Trophoblast cell (in vitro differentiated cells and primary cell): ENCODE measurements around the gene DRC7.

ENCODE experiments used
- DNase-seq, 2 donors: peaks; one replicate each; pipeline ENCODE4 v3.0.0-alpha.2; 2016
- H2AFZ ChIP-seq: 2 replicates; pipeline ENCODE4 v1.6.1; 2013; ENCODE audit warnings: low read length, moderate library complexity, mild to moderate bottlenecking; ENCODE audit not compliant: insufficient read depth, poor library complexity
- H2AK5ac ChIP-seq: 2 replicates; pipeline ENCODE4 v1.6.1; 2013; ENCODE audit warnings: mild to moderate bottlenecking, low read length
- H2BK120ac ChIP-seq: 2 replicates; pipeline ENCODE4 v1.6.1; 2013; ENCODE audit warnings: low read length, mild to moderate bottlenecking, moderate library complexity; ENCODE audit not compliant: insufficient read depth, poor library complexity
- H2BK12ac ChIP-seq: 2 replicates; pipeline ENCODE4 v1.6.1; 2013; ENCODE audit warnings: mild to moderate bottlenecking, low read length, moderate library complexity
- H2BK5ac ChIP-seq: 2 replicates; pipeline ENCODE4 v1.6.1; 2013; ENCODE audit warnings: low read length, low read depth, moderate library complexity, mild to moderate bottlenecking; ENCODE audit not compliant: poor library complexity
- H3K14ac ChIP-seq: 2 replicates; pipeline ENCODE4 v1.6.1; 2013; ENCODE audit warnings: mild to moderate bottlenecking, low read length
- H3K18ac ChIP-seq: 2 replicates; pipeline ENCODE4 v1.6.1; 2013; ENCODE audit warnings: mild to moderate bottlenecking, low read length
- H3K23ac ChIP-seq: 2 replicates; pipeline ENCODE4 v1.6.1; 2013; ENCODE audit warnings: low read length
- H3K27ac ChIP-seq: 2 replicates; pipeline ENCODE4 v1.5.1; 2013; ENCODE audit warnings: low read depth, mild to moderate bottlenecking, inconsistent platforms, low read length, moderate library complexity
- H3K27me3 ChIP-seq: 2 replicates; pipeline ENCODE4 v1.6.1; 2013; ENCODE audit warnings: inconsistent platforms, mild to moderate bottlenecking, low read length, moderate library complexity; ENCODE audit not compliant: insufficient read depth
- H3K36me3 ChIP-seq, 2 experiments: 1 replicate in 1 of 2; 2 replicates in 1 of 2; pipeline ENCODE4 v1.6.1; 2013; ENCODE audit warnings: low read length in 2 of 2, mild to moderate bottlenecking in 2 of 2, moderate library complexity in 1 of 2; ENCODE audit not compliant: insufficient read depth in 2 of 2, control insufficient read depth in 1 of 2
- H3K4ac ChIP-seq: 2 replicates; pipeline ENCODE4 v1.6.1; 2013; ENCODE audit warnings: low read depth, mild to moderate bottlenecking, low read length, moderate library complexity
- H3K4me1 ChIP-seq, 2 experiments: 1 replicate in 1 of 2; 2 replicates in 1 of 2; pipeline ENCODE4 v1.6.1; 2013; ENCODE audit warnings: low read length in 2 of 2, mild to moderate bottlenecking in 2 of 2, moderate library complexity in 1 of 2; ENCODE audit not compliant: insufficient read depth in 2 of 2, control insufficient read depth in 1 of 2
- H3K4me2 ChIP-seq: 2 replicates; pipeline ENCODE4 v1.6.1; 2013; ENCODE audit warnings: inconsistent platforms, mild to moderate bottlenecking, low read length, moderate library complexity
- H3K4me3 ChIP-seq: 2 replicates; pipeline ENCODE4 v1.5.1; 2013; ENCODE audit warnings: mild to moderate bottlenecking, low read depth, low read length, inconsistent platforms
- H3K79me1 ChIP-seq: one replicate; pipeline ENCODE4 v1.6.1; 2013; ENCODE audit warnings: low read length
- H3K79me2 ChIP-seq: 2 replicates; pipeline ENCODE4 v1.6.1; 2013; ENCODE audit warnings: low read length, mild to moderate bottlenecking; ENCODE audit not compliant: control insufficient read depth, insufficient read depth, poor library complexity
- H3K9ac ChIP-seq: 2 replicates; pipeline ENCODE4 v1.6.1; 2013; ENCODE audit warnings: mild to moderate bottlenecking, low read length
- H3K9me3 ChIP-seq: 2 replicates; pipeline ENCODE4 v1.6.1; 2013; ENCODE audit warnings: low read depth, mild to moderate bottlenecking, control low read depth, inconsistent platforms, low read length; ENCODE audit not compliant: insufficient read depth
- H4K12ac ChIP-seq: 2 replicates; pipeline ENCODE4 v1.6.1; 2013; ENCODE audit warnings: low read depth, mild to moderate bottlenecking, low read length, moderate library complexity
- H4K8ac ChIP-seq: 2 replicates; pipeline ENCODE4 v1.6.1; 2013; ENCODE audit warnings: low read depth, mild to moderate bottlenecking, low read length, moderate library complexity
- H4K91ac ChIP-seq: one replicate; pipeline ENCODE4 v1.6.1; 2013; ENCODE audit warnings: low read depth, mild to moderate bottlenecking, low read length, moderate library complexity
- WGBS: extraction: QIAGEN DNeasy Blood & Tissue Kit; methylation state at CpG from one replicate; pipeline ENCODE4 v1.1.7; 2013; ENCODE audit warnings: missing lambda C conversion rate; ENCODE audit not compliant: insufficient read length, insufficient coverage; ENCODE audit errors: extremely low coverage; 5-methylcytosine and 5-hydroxymethylcytosine counted together

DRC7 gene

DNA sequence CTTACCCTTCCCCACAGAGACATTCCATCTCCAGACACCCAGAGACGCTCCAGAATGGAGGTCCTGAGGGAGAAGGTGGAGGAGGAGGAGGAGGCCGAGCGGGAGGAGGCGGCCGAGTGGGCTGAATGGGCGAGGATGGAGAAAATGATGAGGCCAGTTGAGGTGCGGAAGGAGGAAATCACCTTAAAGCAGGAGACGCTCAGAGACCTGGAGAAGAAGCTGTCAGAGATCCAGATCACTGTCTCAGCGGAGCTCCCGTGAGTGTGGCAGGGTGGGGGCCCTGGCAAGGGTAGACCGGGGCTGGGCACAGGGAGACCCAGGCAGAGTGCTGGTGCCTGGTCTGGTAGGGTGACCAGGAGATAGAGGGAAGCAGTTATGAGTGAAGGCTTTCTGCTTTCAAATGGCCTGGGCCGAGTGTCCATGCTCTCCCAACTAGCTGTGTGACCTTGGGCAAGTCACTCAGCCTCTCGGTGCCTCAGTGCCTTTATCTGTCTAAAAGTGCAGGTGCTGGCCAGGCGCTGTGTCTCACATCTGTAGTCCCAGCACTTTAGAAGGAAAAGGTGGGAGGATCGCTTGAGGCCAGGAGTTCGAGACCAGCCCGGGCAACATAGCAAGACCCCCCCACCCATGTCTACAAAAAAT is 3.4 kb downstream of the DRC7 start:
- H2BK120ac ChIP-seq = no peak overlapping the region
- H3K79me1 ChIP-seq = peaks cover 3% of the 10 kb centered on the region
- no peak overlapping the region for H4K91ac ChIP-seq
- no peak overlapping the region for H4K8ac ChIP-seq
- DNase-seq = no peak
- H2BK12ac ChIP-seq = no peak overlapping the region
- H3K79me2 ChIP-seq = no peaks in the 10 kb centered on the region
- H3K9ac ChIP-seq = no peak overlapping the region
- H3K36me3 ChIP-seq = no peaks in the 10 kb centered on the region
- no peak overlapping the region for H3K4me3 ChIP-seq
- H2BK5ac ChIP-seq = no peak overlapping the region
- H3K23ac ChIP-seq = no peak overlapping the region
- no peak overlapping the region for H3K4ac ChIP-seq
- peaks cover 17 to 19% of the 10 kb centered on the region in 2 experiments for H3K4me1 ChIP-seq
- no peak overlapping the region for H3K4me2 ChIP-seq
- no peak overlapping the region for H4K12ac ChIP-seq
- no peak overlapping the region for H3K14ac ChIP-seq
- H2AFZ ChIP-seq = no peak overlapping the region
- H3K27me3 ChIP-seq = no peaks in the 10 kb centered on the region
- no peak overlapping the region for H3K27ac ChIP-seq
- peaks cover 2% of the 10 kb centered on the region for H3K9me3 ChIP-seq
- no peak overlapping the region for H3K18ac ChIP-seq
- WGBS = no CpG with 5 or more reads among the region's 17 CpGs
- no peak overlapping the region for H2AK5ac ChIP-seq

- Histone ChIP-seq H4K91ac (no peak overlapping the region), H4K8ac (no peak overlapping the region), H3K79me2 (no peaks in the 10 kb centered on the region), H4K12ac (no peak overlapping the region), H2BK120ac (peak overlapping the region; percentile 15), H3K4me2 (no peak overlapping the region), H3K9ac (no peak overlapping the region), H3K9me3 (peaks cover 2% of the 10 kb centered on the region), H2AFZ (no peak overlapping the region), H3K36me3 (no peaks in the 10 kb centered on the region), H3K27ac (no peak overlapping the region), H3K4me1 (peaks cover 17 to 19% of the 10 kb centered on the region in 2 experiments), H2BK5ac (no peak overlapping the region), H3K14ac (no peak overlapping the region), H2BK12ac (no peak overlapping the region), H3K27me3 (no peaks in the 10 kb centered on the region), H3K18ac (no peak overlapping the region), H3K79me1 (peaks cover 3% of the 10 kb centered on the region), H3K4me3 (no peak overlapping the region), H3K23ac (no peak overlapping the region), H3K4ac (no peak overlapping the region), H2AK5ac (no peak overlapping the region)
- no CpG with 5 or more reads among the region's 16 CpGs for WGBS
- no peak for DNase-seq
These were observed 4.3 kb downstream of the DRC7 start for GRCh38 chr16:57698812-57699405.

DNA sequence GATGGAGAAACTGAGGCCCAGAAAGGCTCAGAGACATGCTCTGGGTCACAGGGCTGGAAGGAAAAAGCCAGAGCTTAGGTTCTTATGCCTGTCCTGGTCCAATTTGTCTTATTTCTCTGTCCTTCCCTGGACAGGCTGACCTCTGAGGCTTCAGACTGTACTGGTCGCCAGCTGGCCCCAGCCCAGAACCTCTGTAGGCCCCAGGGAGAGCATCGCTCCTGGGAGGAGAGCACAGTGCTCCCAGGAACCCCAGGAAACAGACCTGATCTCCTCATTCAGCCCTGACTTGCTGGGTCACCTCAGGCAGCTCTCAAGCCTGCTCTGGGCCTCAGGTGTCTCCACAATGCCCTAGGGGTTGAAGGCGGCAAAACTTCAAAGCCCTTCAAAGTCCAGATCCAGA is 4.9 kb downstream of the DRC7 start:
- Histone ChIP-seq H3K9me3 (no peaks in the 10 kb centered on the region), H3K79me1 (peaks cover 3% of the 10 kb centered on the region), H3K27me3 (no peaks in the 10 kb centered on the region), H2AK5ac (no peak overlapping the region), H3K18ac (no peak overlapping the region), H3K14ac (no peak overlapping the region), H3K9ac (no peak overlapping the region), H3K4me1 (peaks cover 17 to 19% of the 10 kb centered on the region in 2 experiments), H2BK12ac (no peak overlapping the region), H2BK5ac (no peak overlapping the region), H4K91ac (no peak overlapping the region), H3K4me2 (no peak overlapping the region), H3K79me2 (no peaks in the 10 kb centered on the region), H2BK120ac (no peak overlapping the region), H3K4ac (no peak overlapping the region), H4K12ac (no peak overlapping the region), H3K27ac (no peak overlapping the region), H2AFZ (no peak overlapping the region), H4K8ac (no peak overlapping the region), H3K4me3 (no peak overlapping the region), H3K23ac (no peak overlapping the region), H3K36me3 (no peaks in the 10 kb centered on the region)
- DNase-seq = peak; percentile 8 to 54
- no CpG with 5 or more reads among the region's 3 CpGs for WGBS

GRCh38 chr16:57699899-57700298 is 5.3 kb downstream of the DRC7 start:
- peaks cover under 1% of the 10 kb centered on the region for H3K9me3 ChIP-seq
- no CpG with 5 or more reads among the region's 7 CpGs for WGBS
- H3K18ac ChIP-seq = no peak overlapping the region
- H2AFZ ChIP-seq = peak overlapping the region; percentile 35
- H2BK12ac ChIP-seq = peak overlapping the region; percentile 42
- H3K27me3 ChIP-seq = no peaks in the 10 kb centered on the region
- no peak overlapping the region for H4K12ac ChIP-seq
- DNase-seq = no peak
- no peaks in the 10 kb centered on the region for H3K79me2 ChIP-seq
- no peak overlapping the region for H3K14ac ChIP-seq
- H2AK5ac ChIP-seq = peak overlapping the region; percentile 52
- no peak overlapping the region for H3K4ac ChIP-seq
- H3K27ac ChIP-seq = no peak overlapping the region
- H3K36me3 ChIP-seq = no peaks in the 10 kb centered on the region
- H4K91ac ChIP-seq = no peak overlapping the region
- H2BK5ac ChIP-seq = no peak overlapping the region
- no peak overlapping the region for H3K4me3 ChIP-seq
- peak overlapping the region; percentile 68 for H2BK120ac ChIP-seq
- peaks cover 3% of the 10 kb centered on the region for H3K79me1 ChIP-seq
- H3K4me2 ChIP-seq = no peak overlapping the region
- peaks cover 17 to 19% of the 10 kb centered on the region in 2 experiments for H3K4me1 ChIP-seq
- H4K8ac ChIP-seq = peak overlapping the region; percentile 15
- no peak overlapping the region for H3K9ac ChIP-seq
- no peak overlapping the region for H3K23ac ChIP-seq
